Right atrium auricular region (tissue), 2 donors: Measurements from ENCODE around the gene GINS1. TPM values are rescaled to one million over a fixed set of nuclear protein-coding genes. Genes with fewer than 3 reads are reported as not detected.

Experiments used
- DNase-seq: peaks from one replicate; pipeline ENCODE4 v3.0.0-alpha.2; 2019; ENCODE audit warnings: low spot score
- H3K27ac ChIP-seq, 2 donors: fragments of 200-600 bp; sonication (generic); 1 replicate in 1 of 2; 2 replicates in 1 of 2; pipeline ENCODE4 v1.5.1; 2016 to 2019
- H3K27me3 ChIP-seq, 2 donors: fragments of 200-600 bp; sonication (generic); one replicate each; pipeline versions ENCODE4 v1.5.1 to v1.6.0; 2017 to 2019
- H3K36me3 ChIP-seq: fragments of 200-600 bp; sonication (generic); one replicate; pipeline ENCODE4 v1.5.1; 2016
- H3K4me1 ChIP-seq, 2 donors: fragments of 200-600 bp; sonication (generic); one replicate each; pipeline versions ENCODE4 v1.5.1 to v1.6.0; 2017 to 2019
- H3K4me3 ChIP-seq, 2 donors: fragments of 200-600 bp; sonication (generic); 1 replicate in 1 of 2; 2 replicates in 1 of 2; pipeline ENCODE4 v1.5.1; 2017 to 2019; ENCODE audit warnings: mild to moderate bottlenecking in 1 of 2, moderate library complexity in 1 of 2
- H3K9me3 ChIP-seq, 2 donors: fragments of 200-600 bp; sonication (generic); one replicate each; pipeline ENCODE4 v1.5.1; 2019
- total RNA-seq, 2 donors: library from RNA; depleted of rRNA; stranded (reverse); fragments of >200 nt; gene quantifications; one replicate each; pipeline ENCODE4 v1.1.0, GENCODE V29; 2016
- TF ChIP-seq, protein P1 (sequence below), 2 donors: fragments of 200-600 bp; sonication (generic); IDR thresholded peaks; one replicate each; pipeline ENCODE4 v1.5.1; 2019; ENCODE audit warnings: antibody characterized with exemption in 2 of 2

Gene GINS1
- total RNA-seq, 2 donors from 2014 or later: 0.33 to 0.35 TPM

DNA sequence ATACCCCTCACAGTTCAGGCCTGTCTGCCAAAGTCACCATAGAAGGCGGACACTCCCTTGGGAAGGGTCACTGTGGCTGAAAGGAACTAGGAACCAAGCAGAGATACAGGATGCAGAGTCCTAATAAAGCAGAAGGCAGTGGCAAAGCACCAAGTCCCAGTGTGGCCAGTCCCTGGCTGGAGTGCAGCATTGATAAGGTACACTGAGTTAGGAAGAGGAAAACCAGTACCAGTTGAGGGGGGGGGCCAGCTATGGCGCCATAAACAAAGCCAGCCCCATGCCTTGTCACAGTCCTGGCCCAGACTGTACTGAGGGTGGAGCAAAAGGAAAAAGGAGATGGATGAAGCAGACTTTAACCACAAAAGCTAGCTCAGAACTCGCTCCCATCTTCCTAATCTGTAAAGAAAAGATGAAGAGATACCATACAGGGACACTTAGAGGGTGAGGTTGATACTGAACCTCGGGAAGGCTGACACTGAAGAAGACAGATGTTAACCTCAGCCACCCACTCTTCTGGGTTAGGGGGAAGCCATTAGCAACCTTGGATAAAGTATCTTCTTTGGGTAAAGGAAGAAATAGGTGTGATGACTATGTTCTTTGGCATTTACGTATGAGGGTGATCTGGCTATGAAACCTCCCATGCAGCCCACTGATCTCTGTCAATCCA, 24.6 kb upstream of the GINS1 start:
- Histone ChIP-seq H3K27ac (no peak overlapping the region), H3K9me3 (no peaks in the 10 kb centered on the region)
- no peak for DNase-seq

DNA sequence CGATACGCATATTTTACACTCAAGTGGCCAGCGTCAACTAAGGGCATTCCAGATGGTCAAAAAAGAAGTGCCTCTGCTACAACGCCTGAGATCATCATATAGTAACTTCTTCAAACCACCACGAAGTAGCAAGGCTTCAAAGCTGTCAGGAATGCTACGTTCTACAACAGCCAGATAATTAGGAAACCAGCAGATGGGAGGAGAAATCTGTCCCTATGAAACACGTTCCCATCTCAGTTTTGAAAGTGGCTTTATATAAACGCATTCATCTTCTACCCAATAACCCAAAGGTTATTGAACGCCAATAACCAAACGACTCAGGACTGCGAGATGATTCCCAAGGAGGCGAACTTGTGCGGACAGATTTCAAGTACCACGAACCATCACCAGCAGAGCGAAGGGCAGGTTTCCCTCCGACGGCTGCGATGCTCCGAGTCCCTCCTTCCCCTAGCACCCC, 18.0 kb upstream of the GINS1 start:
- DNase-seq: no peak
- Histone ChIP-seq H3K9me3 (no peaks in the 10 kb centered on the region), H3K36me3 (no peaks in the 10 kb centered on the region), H3K4me1 (peaks cover 0 to 10% of the 10 kb centered on the region in 2 donors), H3K27me3 (no peaks in the 10 kb centered on the region), H3K27ac (peak overlapping the region; percentile 87 to 88), H3K4me3 (peak overlapping the region; percentile 75 to 93)
- TF ChIP-seq, protein P1, sequence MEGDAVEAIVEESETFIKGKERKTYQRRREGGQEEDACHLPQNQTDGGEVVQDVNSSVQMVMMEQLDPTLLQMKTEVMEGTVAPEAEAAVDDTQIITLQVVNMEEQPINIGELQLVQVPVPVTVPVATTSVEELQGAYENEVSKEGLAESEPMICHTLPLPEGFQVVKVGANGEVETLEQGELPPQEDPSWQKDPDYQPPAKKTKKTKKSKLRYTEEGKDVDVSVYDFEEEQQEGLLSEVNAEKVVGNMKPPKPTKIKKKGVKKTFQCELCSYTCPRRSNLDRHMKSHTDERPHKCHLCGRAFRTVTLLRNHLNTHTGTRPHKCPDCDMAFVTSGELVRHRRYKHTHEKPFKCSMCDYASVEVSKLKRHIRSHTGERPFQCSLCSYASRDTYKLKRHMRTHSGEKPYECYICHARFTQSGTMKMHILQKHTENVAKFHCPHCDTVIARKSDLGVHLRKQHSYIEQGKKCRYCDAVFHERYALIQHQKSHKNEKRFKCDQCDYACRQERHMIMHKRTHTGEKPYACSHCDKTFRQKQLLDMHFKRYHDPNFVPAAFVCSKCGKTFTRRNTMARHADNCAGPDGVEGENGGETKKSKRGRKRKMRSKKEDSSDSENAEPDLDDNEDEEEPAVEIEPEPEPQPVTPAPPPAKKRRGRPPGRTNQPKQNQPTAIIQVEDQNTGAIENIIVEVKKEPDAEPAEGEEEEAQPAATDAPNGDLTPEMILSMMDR (IDR thresholded peaks at IDR 0.05): no peak

More for the DNA sequence above, 24.6 kb upstream of the GINS1 start:
- TF ChIP-seq, protein P1 (IDR thresholded peaks at IDR 0.05): no peak
- Histone ChIP-seq H3K4me3 (no peak overlapping the region), H3K4me1 (peaks cover 0 to 20% of the 10 kb centered on the region in 2 donors), H3K36me3 (no peaks in the 10 kb centered on the region), H3K27me3 (no peaks in the 10 kb centered on the region)

DNA sequence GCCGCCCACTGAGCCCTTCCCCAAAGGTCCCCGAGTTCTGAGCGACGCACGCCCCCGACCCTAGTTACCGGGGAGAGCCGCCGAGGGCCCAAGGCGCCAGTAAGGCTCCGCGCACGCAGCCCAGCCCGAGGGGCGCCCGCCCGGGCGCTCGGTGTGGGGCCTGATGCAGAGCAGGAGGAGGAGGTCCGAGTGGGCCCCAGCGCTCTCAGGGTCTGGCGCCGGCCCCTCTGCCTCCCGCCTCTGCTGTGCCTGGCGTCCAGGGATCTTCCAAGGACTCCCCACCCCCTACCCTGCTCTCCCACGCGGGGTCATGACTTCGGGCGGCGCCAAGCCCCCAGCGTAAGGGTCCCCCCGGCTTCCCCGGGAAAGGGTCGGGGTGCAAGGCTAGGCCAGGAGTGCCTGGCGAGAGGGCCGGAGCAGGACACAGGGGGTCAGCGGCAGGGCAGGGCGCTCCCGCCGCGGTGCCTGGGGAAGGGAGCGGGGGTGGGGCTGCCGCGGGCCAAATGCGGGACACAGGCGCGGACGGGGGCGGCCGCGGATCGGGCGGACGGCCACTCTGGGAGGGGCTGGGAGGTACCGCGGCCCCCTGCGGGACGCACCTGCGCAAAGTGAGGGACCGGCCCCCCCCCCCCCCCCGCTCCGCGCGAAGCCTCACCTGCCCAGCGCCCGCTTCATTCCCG, 17.5 kb upstream of the GINS1 start:
- peaks cover 0 to 10% of the 10 kb centered on the region in 2 donors for H3K4me1 ChIP-seq
- peak overlapping the region; percentile 87 to 88 for H3K27ac ChIP-seq
- no peaks in the 10 kb centered on the region for H3K27me3 ChIP-seq
- H3K36me3 ChIP-seq: no peaks in the 10 kb centered on the region
- no peak for DNase-seq
- no peaks in the 10 kb centered on the region for H3K9me3 ChIP-seq
- TF ChIP-seq, protein P1 (IDR thresholded peaks at IDR 0.05): no peak
- H3K4me3 ChIP-seq: peak overlapping the region; percentile 75 to 93

DNA sequence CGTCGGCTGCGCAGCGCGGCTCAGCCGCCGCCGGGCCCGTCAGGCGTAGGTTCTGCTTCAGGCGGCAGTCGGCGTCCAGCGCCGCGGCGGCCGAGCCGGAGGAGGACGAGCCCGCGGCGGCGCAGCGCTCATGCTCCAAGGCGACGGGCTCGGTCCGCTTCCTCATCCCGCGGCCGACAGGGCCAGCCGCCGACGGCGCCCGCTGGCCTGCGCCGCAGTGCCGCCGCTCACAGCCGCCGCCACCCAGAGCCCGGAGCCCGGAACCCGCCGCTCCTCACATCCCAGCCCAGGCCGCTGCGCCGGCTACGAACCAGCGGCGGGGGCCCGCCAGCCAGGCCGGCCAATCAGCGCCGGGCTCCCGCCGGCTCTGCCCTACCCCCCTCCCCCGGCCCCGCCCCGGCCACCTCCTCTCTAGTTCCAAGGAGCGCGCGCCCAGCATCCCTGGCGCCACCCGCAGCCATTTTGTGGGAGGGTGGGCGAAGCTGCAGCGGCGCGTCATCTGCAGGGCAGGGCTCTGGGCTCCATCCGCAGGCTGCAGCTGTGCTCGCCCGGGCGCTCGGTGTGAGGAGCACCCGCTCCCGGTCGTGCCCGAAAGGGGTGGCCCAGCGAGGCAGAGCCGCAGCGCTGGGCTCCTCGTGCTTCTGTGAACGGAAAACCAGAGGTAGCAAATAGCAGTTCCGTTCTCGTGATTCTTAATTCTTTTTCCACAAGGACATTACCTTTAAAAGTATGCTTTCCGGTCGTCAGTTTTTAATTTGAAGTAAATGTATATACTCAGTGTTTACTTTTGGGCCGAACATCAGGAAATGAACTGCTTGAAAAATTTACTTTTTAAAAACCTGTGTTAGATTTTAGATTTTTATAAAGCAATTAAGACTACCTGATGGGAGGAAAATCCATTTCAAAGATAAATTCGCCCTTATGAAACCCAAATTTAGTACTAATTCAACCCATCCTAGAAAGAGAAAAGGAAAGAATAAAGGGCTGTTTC, 16.6 kb upstream of the GINS1 start, which contains the start of gene ABHD12:
Gene ABHD12, minus strand, starts transcription at position 298 of the 991 bp plus-strand sequence. Its CDS starts 132 bp downstream, at position 166.
- no peaks in the 10 kb centered on the region for H3K36me3 ChIP-seq
- no peaks in the 10 kb centered on the region for H3K27me3 ChIP-seq
- H3K27ac ChIP-seq: peak within 1 kb of the TSS; percentile 87 to 88
- TF ChIP-seq, protein P1 (IDR thresholded peaks at IDR 0.05): no peak
- peak; percentile 96 for DNase-seq
- H3K9me3 ChIP-seq: no peaks in the 10 kb centered on the region
- H3K4me3 ChIP-seq: peak within 1 kb of the TSS; percentile 75 to 93
- H3K4me1 ChIP-seq: peaks cover 0 to 10% of the 10 kb centered on the region in 2 donors

DNA sequence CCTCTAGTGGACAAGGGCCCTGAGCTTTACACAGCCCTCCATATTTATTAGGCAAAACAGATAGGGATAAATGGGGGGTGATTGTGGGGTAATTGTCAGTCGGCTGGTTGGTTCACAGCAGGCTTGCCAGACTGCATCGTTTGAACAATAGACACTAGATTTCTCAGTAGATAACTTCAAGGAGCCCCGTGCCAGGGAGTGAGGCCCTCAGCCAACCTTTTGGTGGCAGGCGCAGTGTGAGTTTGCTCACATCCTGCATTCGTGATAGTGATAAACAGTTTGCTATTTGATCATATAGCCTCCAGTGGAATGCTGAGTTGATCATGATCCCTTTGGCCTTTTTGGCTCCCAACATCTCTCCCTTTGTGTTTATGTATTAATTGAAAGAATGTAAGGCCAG, 13.2 kb upstream of the GINS1 start:
- TF ChIP-seq, protein P1 (IDR thresholded peaks at IDR 0.05): no peak
- Histone ChIP-seq H3K9me3 (no peaks in the 10 kb centered on the region), H3K4me3 (no peak overlapping the region), H3K27me3 (no peaks in the 10 kb centered on the region), H3K27ac (no peak overlapping the region), H3K36me3 (no peaks in the 10 kb centered on the region), H3K4me1 (peaks cover 0 to 6% of the 10 kb centered on the region in 2 donors)
- DNase-seq: no peak
